HG03520 (cell line): ENCODE measurements around the gene ECE2.
A peak's percentile ranks its signal among the peaks of the same experiment; 100 is the strongest.

Experiments used
- ATAC-seq: cut with Tn5 transposase; IDR thresholded peaks from one replicate; pipeline ENCODE4 v1.9.1; 2021; ENCODE audit warnings: mild to moderate bottlenecking, moderate library complexity; ENCODE audit not compliant: unreplicated experiment

ECE2 gene

DNA sequence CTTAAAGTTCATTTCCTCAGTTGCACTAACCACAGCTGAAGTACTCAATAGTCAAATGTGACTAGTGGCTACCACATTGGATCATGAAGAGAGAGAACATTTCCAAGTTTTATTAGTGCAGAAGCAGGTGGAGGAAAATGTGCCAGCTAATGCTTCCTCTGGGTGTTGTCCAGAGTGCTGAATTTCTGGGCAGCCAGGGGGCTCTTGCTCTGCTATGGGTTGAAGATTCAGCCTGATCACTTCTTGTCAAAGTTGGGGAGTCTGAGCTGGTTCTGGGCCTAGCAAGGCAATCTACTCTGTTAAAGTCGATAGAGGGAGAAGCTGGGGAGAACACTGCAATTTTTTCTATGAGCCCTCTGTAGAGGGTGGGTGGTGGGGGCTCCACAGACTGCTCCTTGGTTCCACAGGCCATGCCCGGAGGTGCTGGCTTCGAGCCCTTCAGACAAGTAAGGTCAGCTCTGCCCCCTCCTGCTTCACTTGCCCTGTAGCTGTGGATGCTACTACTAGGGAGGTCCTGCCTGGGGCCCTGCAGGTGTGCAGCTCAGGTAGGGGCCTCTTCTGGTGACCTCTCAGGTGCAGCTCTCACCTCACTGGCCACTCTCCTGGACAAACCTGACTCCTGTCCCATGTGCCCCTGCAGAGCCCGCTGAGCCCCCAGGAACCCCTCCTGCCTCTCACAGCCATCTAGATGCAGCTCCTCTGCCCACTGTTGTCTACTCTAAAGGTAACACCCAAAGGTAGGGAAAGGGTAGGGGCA lies 35.3 kb upstream of the ECE2 start:
- ATAC-seq, result no peak

- ATAC-seq, result no peak
Measured at GRCh38 chr3:184241141-184241446, 34.7 kb upstream of the ECE2 start.

DNA sequence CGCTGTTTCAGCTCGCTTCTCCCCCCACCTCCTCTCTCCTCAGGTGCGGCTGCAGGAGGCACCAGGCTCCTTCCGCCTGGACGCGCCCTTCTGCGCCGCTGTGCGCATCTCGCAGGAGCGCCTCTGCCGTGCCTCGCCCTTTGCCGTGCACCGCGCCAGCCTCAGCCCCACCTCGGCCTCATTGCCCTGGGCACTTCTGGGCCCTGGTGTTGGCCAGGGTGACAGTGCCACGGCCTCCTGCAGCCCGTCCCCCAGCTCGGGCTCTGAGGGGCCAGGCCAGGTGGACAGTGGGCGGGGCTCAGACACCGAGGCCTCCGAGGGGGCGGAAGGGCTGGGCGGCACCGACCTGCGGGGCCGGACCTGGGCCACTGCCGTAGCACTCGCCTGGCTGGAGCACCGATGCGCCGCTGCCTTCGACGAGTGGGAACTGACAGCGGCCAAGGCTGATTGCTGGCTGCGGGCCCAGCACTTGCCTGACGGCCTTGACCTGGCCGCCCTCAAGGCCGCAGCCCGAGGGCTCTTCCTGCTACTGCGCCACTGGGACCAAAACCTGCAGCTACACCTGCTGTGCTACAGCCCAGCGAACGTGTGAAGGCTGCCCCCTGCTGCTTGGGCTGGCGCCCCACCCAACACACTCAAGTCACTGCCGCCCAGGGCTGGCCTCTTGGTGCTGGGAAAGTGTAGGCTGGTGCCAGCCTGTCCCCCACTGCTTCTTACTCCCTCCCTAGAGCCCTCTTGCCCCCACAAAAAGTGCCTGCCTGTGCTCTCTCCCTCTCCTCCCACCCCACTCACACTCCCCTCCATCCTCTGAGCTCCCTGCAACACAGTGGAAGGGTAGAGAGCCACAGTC lies 34.1 kb upstream of the ECE2 start:
- no peak for ATAC-seq

- ATAC-seq, result no peak
Measured at GRCh38 chr3:184242297-184242685, 33.5 kb upstream of the ECE2 start.

DNA sequence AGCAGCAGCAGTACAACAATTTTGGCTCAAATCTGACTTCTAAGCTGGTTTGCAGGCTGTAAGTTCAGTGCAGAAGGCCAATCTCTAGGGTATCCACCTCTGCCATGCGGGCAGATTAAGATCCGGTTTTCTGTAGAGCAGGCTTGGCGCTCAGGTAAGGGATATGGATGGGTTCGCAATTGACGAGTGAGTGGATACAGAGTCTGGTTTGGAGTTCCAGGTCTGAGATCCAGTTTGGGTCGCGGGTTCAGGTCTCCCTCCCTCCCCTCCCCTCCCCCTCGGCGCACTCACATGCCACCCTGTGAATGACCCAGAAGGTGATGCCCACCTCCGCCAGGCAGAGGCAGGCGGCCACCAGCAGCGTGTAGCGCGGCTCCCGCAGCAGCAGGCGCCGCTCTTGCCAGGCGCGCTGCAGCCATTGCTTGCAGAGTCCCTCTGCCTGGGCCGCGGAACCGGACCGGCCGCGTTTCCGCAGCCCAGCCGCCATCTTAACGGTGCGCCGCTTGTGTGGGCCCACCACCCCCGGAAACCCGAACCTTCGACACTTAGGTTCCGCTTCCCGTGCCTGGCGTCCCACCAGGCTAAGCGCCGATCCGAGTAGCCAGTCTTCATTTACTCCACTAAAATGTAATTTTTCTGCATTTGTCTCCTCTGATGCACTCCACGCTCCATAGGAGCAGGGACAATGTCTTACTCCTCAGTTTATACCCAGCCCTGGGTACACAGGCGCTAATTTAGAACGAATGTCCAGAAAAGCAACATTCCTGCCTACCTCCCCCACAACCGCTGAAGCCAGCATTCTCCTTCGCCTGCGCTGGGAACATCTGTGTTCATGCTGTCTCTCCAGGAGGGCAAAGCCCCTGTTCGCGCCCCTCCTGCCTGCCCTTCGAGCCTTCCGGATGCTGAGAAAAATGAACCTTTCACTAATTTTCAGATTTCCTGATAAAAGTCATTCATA lies 27.1 kb upstream of the ECE2 start, which contains the start of gene ALG3:
TSS of gene ALG3 (minus strand) at position 509 of the 958 bp plus-strand sequence. CDS start at position 487, 22 bp downstream.
- ATAC-seq, result no peak

GRCh38 chr3:184249412-184250166 lies 26.2 kb upstream of the ECE2 start, which contains the start of gene EEF1AKMT4:
Gene EEF1AKMT4 (plus strand): TSS chr3:184249672. CDS start chr3:184249695, 23 bp downstream.
- peak; percentile 88 for ATAC-seq

- ATAC-seq, result peak; percentile 63
Measured at GRCh38 chr3:184250167-184250828, 25.5 kb upstream of the ECE2 start.

DNA sequence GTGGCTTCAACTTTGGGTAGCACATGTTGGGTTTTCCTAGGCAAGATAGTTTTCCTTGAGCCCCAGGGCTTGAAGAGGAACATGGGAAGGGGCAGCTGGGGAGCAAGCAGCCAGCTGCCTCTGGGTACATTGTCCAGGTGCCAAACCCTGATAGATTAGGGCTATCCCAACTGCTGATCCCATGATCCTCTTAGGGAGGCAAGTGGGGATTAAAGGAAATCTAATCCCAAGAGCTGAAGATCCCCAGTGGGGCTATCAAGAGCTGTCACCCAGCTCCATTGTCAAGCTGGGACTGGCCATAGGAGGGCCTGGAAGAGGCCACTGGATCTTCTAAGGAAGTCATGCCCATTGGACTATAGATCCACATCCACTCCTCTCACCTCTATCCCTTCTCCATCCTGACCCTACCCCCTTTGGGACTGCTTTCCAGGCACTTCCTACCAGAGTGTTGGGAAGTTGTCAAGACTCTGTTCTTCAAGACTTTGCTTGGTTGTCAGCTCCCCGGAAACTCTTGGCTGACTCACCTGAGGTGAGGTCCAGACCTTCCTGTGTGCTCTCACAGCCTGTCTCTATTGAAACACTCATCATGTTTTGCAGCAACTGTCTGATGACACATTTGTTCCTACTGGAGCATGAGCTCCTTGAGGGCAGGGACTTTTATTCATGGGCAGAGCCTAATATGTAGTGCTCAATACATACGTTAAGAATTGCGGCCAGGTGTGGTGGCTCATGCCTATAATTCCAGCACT lies 20.4 kb upstream of the ECE2 start:
- ATAC-seq, result no peak

DNA sequence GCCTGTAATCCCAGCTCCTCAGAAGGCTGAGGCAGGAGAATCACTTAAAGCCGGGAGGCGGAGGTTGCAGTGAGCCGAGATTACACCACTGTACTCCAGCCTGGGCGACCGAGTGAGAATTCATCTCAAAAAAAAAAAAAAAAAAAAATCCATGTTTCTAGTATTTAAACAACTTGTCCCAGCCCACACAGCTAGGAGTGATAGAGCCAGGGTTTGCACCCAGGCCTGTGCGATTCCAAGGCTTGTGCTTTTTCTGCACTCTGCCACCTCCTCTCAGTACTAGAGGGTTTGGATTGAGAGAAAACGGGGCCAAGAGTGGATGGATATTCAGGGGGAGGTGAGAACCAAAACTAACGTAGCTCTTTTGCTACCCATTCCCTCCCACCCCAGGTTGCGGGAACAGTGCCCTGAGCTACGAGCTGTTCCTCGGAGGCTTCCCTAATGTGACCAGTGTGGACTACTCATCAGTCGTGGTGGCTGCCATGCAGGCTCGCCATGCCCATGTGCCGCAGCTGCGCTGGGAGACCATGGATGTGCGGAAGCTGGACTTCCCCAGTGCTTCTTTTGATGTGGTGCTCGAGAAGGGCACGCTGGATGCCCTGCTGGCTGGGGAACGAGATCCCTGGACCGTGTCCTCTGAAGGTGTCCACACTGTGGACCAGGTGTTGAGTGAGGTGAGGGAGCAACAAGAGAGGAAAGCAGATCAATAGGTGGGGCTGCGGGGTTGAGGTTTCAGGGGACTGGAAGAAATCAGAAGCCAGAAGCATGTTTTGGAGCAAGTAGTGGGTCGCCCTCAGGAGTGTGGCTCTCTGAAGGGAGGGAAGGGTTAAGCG lies 18.5 kb upstream of the ECE2 start:
- no peak for ATAC-seq

DNA sequence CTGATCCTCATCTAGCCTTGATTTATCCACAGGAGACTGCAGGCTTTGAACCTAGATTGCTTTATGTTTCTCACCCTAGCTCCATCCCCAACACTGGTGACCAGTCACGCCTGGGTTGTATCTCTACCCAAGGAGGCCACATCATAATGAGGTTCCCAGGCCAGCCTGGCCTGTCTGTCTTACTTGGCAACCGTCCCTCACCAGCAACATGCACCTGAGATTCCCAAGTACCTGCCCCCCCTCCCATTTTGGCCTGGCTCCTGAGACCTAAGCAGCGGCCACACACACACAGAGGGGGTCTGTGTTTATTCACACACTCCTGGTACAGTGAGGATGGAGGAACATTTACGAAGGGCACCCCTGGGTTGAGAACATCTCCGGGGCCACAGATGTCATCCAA lies 16.9 kb upstream of the ECE2 start:
- no peak for ATAC-seq

DNA sequence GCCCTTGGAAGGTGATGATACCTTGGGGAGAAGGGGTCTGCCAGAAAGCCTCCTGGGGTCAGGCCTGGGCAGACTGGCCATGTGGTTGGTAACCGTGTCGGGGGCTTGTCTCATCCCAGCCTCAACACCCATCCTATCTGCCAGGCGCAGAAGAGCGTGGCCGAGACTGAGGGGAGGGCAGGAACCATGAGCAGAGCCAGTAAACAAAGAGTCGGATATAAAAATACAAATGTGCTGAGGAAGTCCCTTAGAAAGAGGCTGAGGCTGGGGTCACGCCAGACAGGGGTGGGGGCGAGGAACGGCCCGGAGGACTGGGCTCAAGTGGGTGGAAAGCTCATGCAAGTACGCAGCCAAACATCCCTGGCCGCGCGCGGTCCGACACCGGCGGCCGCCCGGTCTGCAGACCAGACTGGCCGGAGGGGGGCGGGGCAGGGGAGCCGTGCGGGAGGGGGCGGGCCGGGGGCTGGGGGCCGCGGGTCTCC lies 16.4 kb upstream of the ECE2 start:
- no peak for ATAC-seq

- no peak for ATAC-seq
Measured at GRCh38 chr3:184259878-184260723, 15.7 kb upstream of the ECE2 start.

GRCh38 chr3:184260724-184261269 lies 15.0 kb upstream of the ECE2 start:
- no peak for ATAC-seq

GRCh38 chr3:184261270-184261853 lies 14.5 kb upstream of the ECE2 start, which contains the start of gene CAMK2N2:
Gene CAMK2N2 (minus strand): TSS chr3:184261553. CDS start chr3:184261285, 268 bp downstream.
- ATAC-seq, result peak; percentile 42

GRCh38 chr3:184261854-184262763 lies 13.7 kb upstream of the ECE2 start:
- ATAC-seq, result no peak
